ENCODE measurements around the gene TXNRD1.
"Not testable (repeated sequence)": the region's sequence is repeated elsewhere in the genome, so short reads cannot be mapped to it uniquely, and the experiment has no call there.

Gene TXNRD1

DNA sequence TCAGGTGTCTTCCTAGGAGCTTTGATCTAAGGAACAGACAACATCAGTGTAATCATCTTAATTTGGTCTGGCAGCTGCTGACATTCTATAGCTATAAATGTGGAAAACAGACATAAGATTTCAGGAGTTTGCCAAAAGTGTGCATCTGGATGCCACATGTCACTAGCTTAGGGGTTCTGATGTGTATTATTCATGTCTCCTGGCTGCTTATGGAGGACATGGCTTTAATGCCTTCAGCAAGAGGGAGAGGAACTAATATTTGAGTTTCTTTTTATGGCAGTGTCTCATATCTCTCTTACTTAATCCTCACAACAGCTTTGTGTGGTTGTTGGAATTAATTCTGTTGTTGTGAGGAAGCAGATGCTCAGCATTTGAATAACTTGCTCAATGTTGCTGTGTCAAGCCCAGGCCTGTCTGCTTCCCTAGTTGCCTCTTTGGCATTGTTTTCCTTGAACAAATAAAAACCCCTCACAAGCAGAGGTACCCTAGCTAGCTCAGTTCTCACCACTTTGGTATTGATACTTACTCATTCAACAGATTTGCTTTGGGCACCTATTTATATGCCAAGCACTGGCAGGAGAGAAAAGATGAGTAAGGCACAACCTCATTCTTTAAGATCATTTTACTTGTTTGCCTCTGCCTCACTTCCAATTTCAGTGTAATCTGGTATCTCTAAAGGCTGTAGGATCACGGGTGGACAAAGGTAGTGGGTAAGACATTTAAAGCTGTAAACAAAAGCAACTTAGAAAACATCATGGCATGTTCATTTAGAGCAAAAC lies 48.2 kb downstream of the TXNRD1 start:
- Histone ChIP-seq H3K4me3 (no peak overlapping the region), H3K9me3 (no peaks in the 10 kb centered on the region), H3K27me3 (ENCODE audit: low read depth) (no peaks in the 10 kb centered on the region), H3K4me1 (peaks cover 10% of the 10 kb centered on the region), H3K36me3 (replicated peaks) (no peaks in the 10 kb centered on the region)
- DNase-seq (ENCODE audit: low spot score in 2 of 2), result peak; percentile 40 to 70
- in situ Hi-C loops (cut with MboI; ENCODE audit: low sequenced_read_pairs), result no loop called here

DNA sequence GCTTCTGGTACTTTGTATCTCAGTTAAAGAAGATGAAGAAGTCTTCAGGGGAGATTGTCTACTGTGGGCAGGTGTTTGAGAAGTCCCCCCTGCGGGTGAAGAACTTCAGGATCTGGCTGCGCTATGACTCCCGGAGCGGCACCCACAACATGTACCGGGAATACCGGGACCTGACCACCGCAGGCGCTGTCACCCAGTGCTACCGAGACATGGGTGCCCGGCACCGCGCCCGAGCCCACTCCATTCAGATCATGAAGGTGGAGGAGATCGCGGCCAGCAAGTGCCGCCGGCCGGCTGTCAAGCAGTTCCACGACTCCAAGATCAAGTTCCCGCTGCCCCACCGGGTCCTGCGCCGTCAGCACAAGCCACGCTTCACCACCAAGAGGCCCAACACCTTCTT lies 49.9 kb downstream of the TXNRD1 start:
- DNase-seq (ENCODE audit: low spot score in 2 of 2); H3K9me3 ChIP-seq; in situ Hi-C loops (cut with MboI; ENCODE audit: low sequenced_read_pairs); H3K27me3 ChIP-seq (ENCODE audit: low read depth); H3K4me3 ChIP-seq; H3K36me3 ChIP-seq (replicated peaks): not testable (repeated sequence)
- H3K4me1 ChIP-seq, result peaks cover 13% of the 10 kb centered on the region

- Histone ChIP-seq H3K27me3 (ENCODE audit: low read depth) (no peaks in the 10 kb centered on the region), H3K4me1 (peaks cover 4% of the 10 kb centered on the region; the same call in 1 of the 2 replicates), H3K36me3 (replicated peaks) (no peaks in the 10 kb centered on the region), H3K4me3 (no peak overlapping the region), H3K9me3 (0 out of 2 replicates have a peak, but pooled peaks cover 2% of the 10 kb centered on the region)
- in situ Hi-C loops (cut with MboI; ENCODE audit: low sequenced_read_pairs), result no loop called here
- no peak for DNase-seq (ENCODE audit: low spot score in 2 of 2)
Measured at GRCh38 chr12:104272938-104273337, 57.4 kb downstream of the TXNRD1 start.

GRCh38 chr12:104273503-104273902 lies 57.9 kb downstream of the TXNRD1 start:
- Histone ChIP-seq H3K9me3 (0 out of 2 replicates have a peak, but pooled peaks cover 2% of the 10 kb centered on the region), H3K4me3 (no peak overlapping the region), H3K36me3 (replicated peaks) (no peaks in the 10 kb centered on the region), H3K27me3 (ENCODE audit: low read depth) (no peaks in the 10 kb centered on the region), H3K4me1 (peaks cover 4% of the 10 kb centered on the region; the same call in 1 of the 2 replicates)
- DNase-seq (ENCODE audit: low spot score in 2 of 2), result no peak
- in situ Hi-C loops (cut with MboI; ENCODE audit: low sequenced_read_pairs), result no loop called here

DNA sequence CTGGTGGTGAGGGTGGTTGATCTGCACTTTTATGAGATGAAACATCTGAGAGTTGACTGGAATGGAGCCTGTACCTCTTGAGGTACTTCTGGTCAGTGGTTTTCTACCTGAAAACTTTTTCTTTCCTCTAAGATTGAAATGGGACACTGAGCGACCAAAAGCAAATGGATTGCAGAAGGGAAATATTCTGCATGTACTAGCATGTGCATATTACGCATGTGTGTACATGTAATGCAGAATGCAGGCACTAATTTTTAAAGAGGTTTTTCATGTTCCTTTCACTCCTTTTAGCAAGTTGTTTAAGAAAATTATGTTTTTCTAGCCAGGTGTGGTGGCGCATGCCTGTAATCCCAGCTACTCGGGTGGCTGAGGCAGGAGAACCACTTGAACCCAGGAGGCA lies 59.2 kb downstream of the TXNRD1 start:
- in situ Hi-C loops (cut with MboI; ENCODE audit: low sequenced_read_pairs), result no loop called here
- Histone ChIP-seq H3K4me1 (peaks cover 7% of the 10 kb centered on the region; the same call in 1 of the 2 replicates), H3K36me3 (replicated peaks) (no peaks in the 10 kb centered on the region), H3K27me3 (ENCODE audit: low read depth) (no peaks in the 10 kb centered on the region), H3K9me3 (0 out of 2 replicates have a peak, but pooled peaks cover 2% of the 10 kb centered on the region), H3K4me3 (no peak overlapping the region)
- no peak for DNase-seq (ENCODE audit: low spot score in 2 of 2)

DNA sequence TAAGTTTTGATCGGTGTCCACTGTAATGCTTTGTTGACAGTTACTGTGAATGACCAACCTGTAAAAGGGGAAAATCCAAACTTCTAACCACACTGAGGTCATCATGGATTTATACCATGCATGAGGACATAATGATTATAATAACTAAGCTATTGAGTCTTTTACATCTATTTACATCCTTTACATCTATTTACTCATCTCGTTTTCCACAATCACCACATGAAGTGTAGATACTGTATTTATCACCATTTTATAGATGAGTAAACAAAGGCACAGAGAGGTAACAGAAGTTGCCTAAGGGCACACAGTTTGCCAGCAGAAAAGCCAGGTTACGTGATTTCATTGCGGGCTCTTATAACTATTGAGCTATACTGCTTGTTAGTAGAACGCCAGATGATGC lies 60.1 kb downstream of the TXNRD1 start:
- in situ Hi-C loops (cut with MboI; ENCODE audit: low sequenced_read_pairs), result no loop called here
- Histone ChIP-seq H3K36me3 (replicated peaks) (no peaks in the 10 kb centered on the region), H3K4me3 (no peak overlapping the region), H3K9me3 (no peaks in the 10 kb centered on the region), H3K27me3 (ENCODE audit: low read depth) (no peaks in the 10 kb centered on the region), H3K4me1 (peaks cover 3% of the 10 kb centered on the region; the same call in 1 of the 2 replicates)
- DNase-seq (ENCODE audit: low spot score in 2 of 2), result no peak

- no peaks in the 10 kb centered on the region for H3K36me3 ChIP-seq (replicated peaks)
- peaks cover 3% of the 10 kb centered on the region; the same call in 1 of the 2 replicates for H3K4me1 ChIP-seq
- no peak overlapping the region for H3K4me3 ChIP-seq
- no peaks in the 10 kb centered on the region for H3K9me3 ChIP-seq
- no peak for DNase-seq (ENCODE audit: low spot score in 2 of 2)
- H3K27me3 ChIP-seq (ENCODE audit: low read depth), result no peaks in the 10 kb centered on the region
- in situ Hi-C loops (cut with MboI; ENCODE audit: low sequenced_read_pairs), result no loop called here
Measured at GRCh38 chr12:104276273-104277131, 60.9 kb downstream of the TXNRD1 start.

DNA sequence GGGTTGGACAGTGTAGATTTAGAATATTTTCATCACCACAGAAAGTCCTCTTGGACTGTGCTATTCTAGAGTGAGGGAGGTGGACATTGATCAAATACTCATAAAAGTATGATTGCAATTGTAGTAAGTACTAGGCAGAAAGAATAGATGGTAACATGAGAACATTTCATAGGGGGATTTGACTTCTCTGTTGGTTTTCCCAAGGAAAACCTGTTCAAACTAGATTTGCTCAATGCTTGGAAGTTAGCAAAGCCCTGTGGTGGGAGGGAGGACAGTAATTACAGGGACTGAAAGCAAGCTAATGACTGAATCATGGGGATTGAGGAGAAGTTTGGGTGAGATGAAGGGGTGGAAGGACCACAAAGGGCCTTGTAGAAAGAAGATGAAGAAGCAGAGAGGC lies 63.6 kb downstream of the TXNRD1 start:
- Histone ChIP-seq H3K9me3 (no peaks in the 10 kb centered on the region), H3K4me3 (no peak overlapping the region), H3K36me3 (replicated peaks) (no peaks in the 10 kb centered on the region), H3K4me1 (peaks cover 3% of the 10 kb centered on the region; the same call in 1 of the 2 replicates), H3K27me3 (ENCODE audit: low read depth) (no peaks in the 10 kb centered on the region)
- no peak for DNase-seq (ENCODE audit: low spot score in 2 of 2)
- in situ Hi-C loops (cut with MboI; ENCODE audit: low sequenced_read_pairs), result no loop called here

- Histone ChIP-seq H3K4me1 (peaks cover 3% of the 10 kb centered on the region; the same call in 1 of the 2 replicates), H3K27me3 (ENCODE audit: low read depth) (no peaks in the 10 kb centered on the region), H3K36me3 (replicated peaks) (no peaks in the 10 kb centered on the region), H3K9me3 (no peaks in the 10 kb centered on the region), H3K4me3 (no peak overlapping the region)
- in situ Hi-C loops (cut with MboI; ENCODE audit: low sequenced_read_pairs), result no loop called here
- DNase-seq (ENCODE audit: low spot score in 2 of 2), result no peak
Measured at GRCh38 chr12:104280111-104280510, 64.5 kb downstream of the TXNRD1 start.

GRCh38 chr12:104280717-104281458 lies 65.3 kb downstream of the TXNRD1 start:
- no peak overlapping the region for H3K4me3 ChIP-seq
- in situ Hi-C loops (cut with MboI; ENCODE audit: low sequenced_read_pairs), result no loop called here
- no peak for DNase-seq (ENCODE audit: low spot score in 2 of 2)
- H3K27me3 ChIP-seq (ENCODE audit: low read depth), result no peaks in the 10 kb centered on the region
- no peaks in the 10 kb centered on the region for H3K9me3 ChIP-seq
- peaks cover 8% of the 10 kb centered on the region for H3K4me1 ChIP-seq
- H3K36me3 ChIP-seq (replicated peaks), result no peaks in the 10 kb centered on the region

DNA sequence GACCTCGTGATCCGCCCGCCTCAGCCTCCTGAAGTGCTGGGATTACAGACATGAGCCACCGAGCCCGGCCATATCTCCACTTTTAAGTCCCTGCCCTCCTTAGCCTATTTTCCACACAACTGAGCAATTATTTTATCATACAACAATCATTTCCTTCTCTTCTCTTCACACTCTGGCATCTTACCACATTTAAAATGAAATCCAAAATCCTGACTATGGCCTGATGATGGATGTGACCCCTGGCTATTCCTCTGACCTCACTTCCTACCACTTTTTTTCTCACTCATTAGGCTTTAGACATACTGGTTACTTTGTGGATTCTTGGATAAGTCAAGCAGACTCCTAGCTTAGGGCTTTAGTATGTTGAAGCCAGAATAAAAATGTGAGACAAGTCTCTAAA lies 66.1 kb downstream of the TXNRD1 start:
- Histone ChIP-seq H3K4me1 (peaks cover 16% of the 10 kb centered on the region), H3K36me3 (replicated peaks) (no peaks in the 10 kb centered on the region), H3K4me3 (no peak overlapping the region), H3K27me3 (ENCODE audit: low read depth) (no peaks in the 10 kb centered on the region), H3K9me3 (no peaks in the 10 kb centered on the region)
- no peak for DNase-seq (ENCODE audit: low spot score in 2 of 2)
- in situ Hi-C loops (cut with MboI; ENCODE audit: low sequenced_read_pairs), result no loop called here

DNA sequence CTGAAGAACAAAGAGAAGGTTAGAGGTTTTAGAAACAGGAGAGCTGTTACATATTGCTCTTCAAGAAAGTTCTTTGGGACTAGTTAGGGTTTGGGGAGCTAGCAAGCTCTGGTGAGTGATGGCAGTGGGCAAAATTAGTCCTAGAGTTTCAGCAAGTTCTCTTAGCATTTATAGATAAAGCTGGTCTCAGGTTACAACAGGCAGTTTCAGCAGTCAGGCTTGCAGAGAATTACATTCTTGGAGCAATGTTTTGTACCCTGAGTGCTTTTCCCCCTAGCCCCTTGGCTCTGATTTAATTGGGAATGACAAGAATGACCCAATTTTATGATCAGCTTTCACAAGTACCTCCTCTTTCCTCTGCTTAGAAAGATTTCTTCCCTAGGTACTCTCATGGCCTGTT lies 66.5 kb downstream of the TXNRD1 start:
- peaks cover 16% of the 10 kb centered on the region for H3K4me1 ChIP-seq
- no peak for DNase-seq (ENCODE audit: low spot score in 2 of 2)
- in situ Hi-C loops (cut with MboI; ENCODE audit: low sequenced_read_pairs), result no loop called here

GRCh38 chr12:104285740-104286515 lies 70.3 kb downstream of the TXNRD1 start:
- Histone ChIP-seq H3K36me3 (replicated peaks) (peaks cover 11% of the 10 kb centered on the region), H3K9me3 (no peaks in the 10 kb centered on the region), H3K4me3 (no peak overlapping the region), H3K27me3 (ENCODE audit: low read depth) (no peaks in the 10 kb centered on the region), H3K4me1 (peaks cover 19% of the 10 kb centered on the region)
- in situ Hi-C loops (cut with MboI; ENCODE audit: low sequenced_read_pairs), result no loop called here
- DNase-seq (ENCODE audit: low spot score in 2 of 2), result no peak

More for the DNA sequence above, 66.5 kb downstream of the TXNRD1 start:
- Histone ChIP-seq H3K4me3 (no peak overlapping the region), H3K27me3 (ENCODE audit: low read depth) (no peaks in the 10 kb centered on the region), H3K36me3 (replicated peaks) (no peaks in the 10 kb centered on the region; the same call in 1 of the 2 replicates), H3K9me3 (no peaks in the 10 kb centered on the region)

Measured in HAP-1 (cell line).